SK-N-SH (cell line): ENCODE data around the gene CEP95. TPM values are rescaled to one million over a fixed set of nuclear protein-coding genes. Genes with fewer than 3 reads are reported as not detected.

Experiments
- CTCF ChIA-PET: fragments of 300-600, 350-600 bp; formaldehyde crosslinking; extraction: SDS; loops from one replicate; lab custom pipeline; 2021; lab: Yijun Ruan, JAX
- POLR2A ChIA-PET: fragments of 350-600 bp; sonication (Branson Sonifier 250); formaldehyde crosslinking; extraction: SDS; loops from one replicate; lab custom pipeline; 2020; ENCODE audit warnings: antibody characterized with exemption, inconsistent platforms; lab: Yijun Ruan, JAX
- DNase-seq: peaks from one replicate; pipeline ENCODE4 v3.0.0; 2012
- H2AFZ ChIP-seq: fragments of 200-600 bp; sonication (generic); 2 replicates; pipeline ENCODE4 v1.8.1; 2016; ENCODE audit warnings: antibody characterized with exemption, mild to moderate bottlenecking, low read depth
- H3F3A ChIP-seq: fragments of 200-600 bp; sonication (generic); replicated peaks from 2 replicates; pipeline ENCODE3; 2016; ENCODE audit warnings: antibody characterized with exemption, mild to moderate bottlenecking; ENCODE audit not compliant: insufficient read depth
- H3K27ac ChIP-seq, 2 experiments: fragments of 200-500 bp in 1 of 2; fragments of 200-600 bp in 1 of 2; sonication (Bioruptor generic) in 1 of 2; sonication (generic), shearing (Covaris generic) in 1 of 2; 2 replicates each; pipeline versions ENCODE4 v1.5.1 to v1.6.1; 2014 to 2016; ENCODE audit warnings: low read depth in 2 of 2, inconsistent platforms in 1 of 2, low read length in 1 of 2, mild to moderate bottlenecking in 1 of 2, mixed read lengths in 1 of 2
- H3K27me3 ChIP-seq: fragments of 200-600 bp; sonication (generic), shearing (Covaris generic); 2 replicates; pipeline ENCODE4 v1.6.1; 2016; ENCODE audit warnings: mixed run types; ENCODE audit not compliant: insufficient read depth
- H3K36me3 ChIP-seq, 2 experiments: fragments of 200-500 bp in 1 of 2; fragments of 200-600 bp in 1 of 2; sonication (Bioruptor generic) in 1 of 2; sonication (generic) in 1 of 2; replicated peaks in 1 of 2; 2 replicates each; pipeline versions ENCODE3 to v1.5.1; 2014 to 2016; ENCODE audit warnings: low read length in 1 of 2, mild to moderate bottlenecking in 1 of 2; ENCODE audit not compliant: insufficient read depth in 2 of 2, control insufficient read depth in 1 of 2
- H3K4me1 ChIP-seq, 2 experiments: fragments of 200-500 bp in 1 of 2; fragments of 200-600 bp in 1 of 2; sonication (Bioruptor generic) in 1 of 2; sonication (generic), shearing (Covaris generic) in 1 of 2; 2 replicates each; pipeline versions ENCODE4 v1.5.1 to v1.6.1; 2014 to 2016; ENCODE audit warnings: low read depth in 1 of 2, low read length in 1 of 2, mixed run types in 1 of 2; ENCODE audit not compliant: insufficient read depth in 2 of 2, control insufficient read depth in 1 of 2
- H3K4me2 ChIP-seq: fragments of 200-600 bp; sonication (generic), shearing (Covaris generic); 2 replicates; pipeline ENCODE4 v1.6.1; 2017; ENCODE audit warnings: mixed run types
- H3K4me3 ChIP-seq, 2 experiments: fragments of 200-500 bp in 1 of 2; fragments of 200-600 bp in 1 of 2; sonication (Bioruptor generic) in 1 of 2; sonication (generic), shearing (Covaris generic) in 1 of 2; 2 replicates each; pipeline versions ENCODE4 v1.5.1 to v1.8.1; 2014 to 2016; ENCODE audit warnings: low read depth in 2 of 2, inconsistent platforms in 1 of 2, low read length in 1 of 2, mild to moderate bottlenecking in 1 of 2, mixed read lengths in 1 of 2, moderate library complexity in 1 of 2
- H3K79me2 ChIP-seq: fragments of 200-600 bp; sonication (generic); 2 replicates; pipeline ENCODE4 v1.8.1; 2017; ENCODE audit warnings: mild to moderate bottlenecking; ENCODE audit not compliant: insufficient read depth
- H3K9ac ChIP-seq: fragments of 200-600 bp; sonication (generic); 2 replicates; pipeline ENCODE4 v1.6.1; 2017; ENCODE audit warnings: mixed run types
- H3K9me2 ChIP-seq: fragments of 200-600 bp; sonication (generic); 2 replicates; pipeline ENCODE4 v1.6.1; 2017; ENCODE audit warnings: mixed run types
- H3K9me3 ChIP-seq: fragments of 200-600 bp; sonication (generic); 2 replicates; pipeline ENCODE4 v1.6.1; 2017; ENCODE audit warnings: mixed run types, mild to moderate bottlenecking, moderate library complexity
- H4K20me1 ChIP-seq: fragments of 200-600 bp; sonication (generic); 2 replicates; pipeline ENCODE4 v1.6.1; 2017; ENCODE audit warnings: mild to moderate bottlenecking, mixed run types; ENCODE audit not compliant: insufficient read depth
- ELF1 ChIP-seq: IDR thresholded peaks from 2 replicates; pipeline ENCODE4 v1.4.0; 2012
- EZH2phosphoT487 ChIP-seq: fragments of 200-600 bp; sonication (generic); IDR thresholded peaks from 2 replicates; pipeline ENCODE4 v1.6.1; 2017; ENCODE audit warnings: low read depth, mixed run types, mild to moderate bottlenecking, antibody characterized with exemption, moderate library complexity, borderline replicate concordance
- FOXM1 ChIP-seq: IDR thresholded peaks from 2 replicates; pipeline ENCODE4 v1.4.0; 2012; ENCODE audit warnings: low read depth, mild to moderate bottlenecking
- IRF3 ChIP-seq: fragments of 150-350 bp; IDR thresholded peaks from 2 replicates; pipeline ENCODE4 v1.6.1; 2016; ENCODE audit warnings: mild to moderate bottlenecking, low read depth, low read length
- JUND ChIP-seq: IDR thresholded peaks from 2 replicates; pipeline ENCODE4 v1.4.0; 2012
- MEF2A ChIP-seq: IDR thresholded peaks from 2 replicates; pipeline ENCODE4 v1.4.0; 2012; ENCODE audit warnings: low read depth, borderline replicate concordance
- MXI1 ChIP-seq: IDR thresholded peaks from 2 replicates; pipeline ENCODE4 v1.6.1; 2012; ENCODE audit warnings: mild to moderate bottlenecking, low read depth, low read length, improper control_type of control experiment
- POLR2AphosphoS5 ChIP-seq: IDR thresholded peaks from 2 replicates; pipeline ENCODE4 v1.6.1; 2012; ENCODE audit warnings: low read depth, low read length
- RAD21 ChIP-seq: IDR thresholded peaks from 2 replicates; pipeline ENCODE4 v1.6.1; 2012; ENCODE audit warnings: mild to moderate bottlenecking, low read length
- RXRA ChIP-seq: IDR thresholded peaks from 2 replicates; pipeline ENCODE4 v1.4.0; 2012; ENCODE audit warnings: low read depth, mild to moderate bottlenecking, borderline replicate concordance
- TAF1 ChIP-seq: IDR thresholded peaks from 2 replicates; pipeline ENCODE4 v1.6.1; 2012; ENCODE audit warnings: low read depth, mild to moderate bottlenecking, low read length, moderate library complexity, borderline replicate concordance
- TCF12 ChIP-seq: IDR thresholded peaks from 2 replicates; pipeline ENCODE4 v1.4.0; 2012
- USF1 ChIP-seq: IDR thresholded peaks from 2 replicates; pipeline ENCODE4 v1.4.0; 2012; ENCODE audit warnings: low read depth, borderline replicate concordance
- USF2 ChIP-seq: fragments of 150-350 bp; IDR thresholded peaks from 2 replicates; pipeline ENCODE4 v1.6.1; 2017; ENCODE audit warnings: antibody characterized with exemption, low read length, low read depth, borderline replicate concordance
- YY1 ChIP-seq: IDR thresholded peaks from 2 replicates; pipeline ENCODE4 v1.4.0; 2012; ENCODE audit warnings: low read depth, mild to moderate bottlenecking
- ZBTB33 ChIP-seq: IDR thresholded peaks from 2 replicates; pipeline ENCODE4 v1.4.0; 2012; ENCODE audit warnings: low read depth, borderline replicate concordance
- whole genome bisulfite sequencing: methylation state at CpG from one replicate; pipeline ENCODE4 v1.1.6; 2017; ENCODE audit warnings: low lambda C conversion rate; 5-methylcytosine and 5-hydroxymethylcytosine counted together
- polyA plus RNA-seq, 3 experiments: library from polyadenylated mRNA; depleted of rRNA; stranded (reverse); fragments of >200 nt; gene quantifications; 2 replicates each; pipeline ENCODE4 v1.2.3, GENCODE V29; 2012

Gene CEP95
- polyA plus RNA-seq, 1 of the 3 experiments (the other 2 are of a cell fraction) = 30.8 TPM

GRCh38 chr17:64572682-64573154, 65.9 kb downstream of the CEP95 start:
- Histone ChIP-seq H3K4me2 (peak overlapping the region; percentile 20; the same call in 1 of the 2 replicates), H3K27ac (peak overlapping the region in 1 of 2 experiments; percentile 71; a peak in 2 of 4 replicates), H3K9me2 (no peaks in the 10 kb centered on the region), H3K9me3 (no peaks in the 10 kb centered on the region), H2AFZ (no peak overlapping the region), H3F3A (peaks cover 84% of the 10 kb centered on the region), H3K79me2 (peaks cover 92% of the 10 kb centered on the region), H3K4me1 (peaks cover 4 to 29% of the 10 kb centered on the region in 2 experiments), H4K20me1 (peaks cover 44% of the 10 kb centered on the region), H3K27me3 (no peaks in the 10 kb centered on the region), H3K36me3 (peaks cover 28 to 90% of the 10 kb centered on the region in 2 experiments), H3K9ac (peak overlapping the region; percentile 12; the same call in 1 of the 2 replicates), H3K4me3 (no peak overlapping the region)
- DNase-seq = no peak
- 34% methylated on average over 3 of the region's 3 CpGs for WGBS
- TF ChIP-seq TCF12 (peak; percentile 27; the same call in 1 of the 2 replicates), USF1 (no peak), FOXM1 (no peak)
- ChIA-PET CTCF (interaction anchor here (0.6 to 1.3 kb wide), 7 partner anchors 11 to 1513 kb away, joined by 3 to 4 read pairs (median 3); no protein-coding TSS in a partner anchor), POLR2A (no interaction called here)

GRCh38 chr17:64573214-64573613, 66.4 kb downstream of the CEP95 start:
- Histone ChIP-seq H3K4me1 (peaks cover 4 to 29% of the 10 kb centered on the region in 2 experiments), H3K9me3 (no peaks in the 10 kb centered on the region), H3K9me2 (no peaks in the 10 kb centered on the region), H4K20me1 (peaks cover 44% of the 10 kb centered on the region), H2AFZ (no peak overlapping the region), H3K27me3 (no peaks in the 10 kb centered on the region), H3K27ac (peak overlapping the region in 1 of 2 experiments; percentile 66; a peak in 2 of 4 replicates), H3K79me2 (peaks cover 92% of the 10 kb centered on the region), H3K4me3 (no peak overlapping the region), H3K4me2 (peak overlapping the region; percentile 45), H3K9ac (peak overlapping the region; percentile 28; the same call in 1 of the 2 replicates), H3K36me3 (peaks cover 27 to 91% of the 10 kb centered on the region in 2 experiments), H3F3A (peaks cover 87% of the 10 kb centered on the region)
- ChIA-PET CTCF (interaction anchor here (0.6 to 1.2 kb wide), 3 partner anchors 27 to 152 kb away, joined by 3 read pairs; no protein-coding TSS in a partner anchor), POLR2A (no interaction called here)
- DNase-seq = no peak
- TF ChIP-seq POLR2AphosphoS5 (no peak), MEF2A (no peak), JUND (no peak)

GRCh38 chr17:64574646-64575045, 67.9 kb downstream of the CEP95 start:
- peaks cover 44% of the 10 kb centered on the region for H4K20me1 ChIP-seq
- ChIA-PET CTCF (interaction anchor here (0.9 to 1.6 kb wide), 9 partner anchors 11 to 155 kb away, joined by 3 to 8 read pairs (median 4); no protein-coding TSS in a partner anchor), POLR2A (interaction anchor here (1.0 kb wide), 1 partner anchor 69 kb away, joined by 3 read pairs; no protein-coding TSS in a partner anchor)
- no peak overlapping the region for H3K4me3 ChIP-seq
- peaks cover 91% of the 10 kb centered on the region for H3K79me2 ChIP-seq
- DNase-seq = no peak
- peaks cover 84% of the 10 kb centered on the region for H3F3A ChIP-seq
- H2AFZ ChIP-seq = no peak overlapping the region
- no peaks in the 10 kb centered on the region for H3K9me2 ChIP-seq
- H3K4me2 ChIP-seq = no peak overlapping the region
- H3K27me3 ChIP-seq = no peaks in the 10 kb centered on the region
- no peaks in the 10 kb centered on the region for H3K9me3 ChIP-seq
- H3K9ac ChIP-seq = no peak overlapping the region
- peak overlapping the region in 1 of 2 experiments; percentile 66; a peak in 2 of 4 replicates for H3K27ac ChIP-seq
- peaks cover 34 to 91% of the 10 kb centered on the region in 2 experiments for H3K36me3 ChIP-seq
- WGBS = 90% methylated on average over 1 of the region's 1 CpG
- peaks cover 4 to 29% of the 10 kb centered on the region in 2 experiments for H3K4me1 ChIP-seq
- TF ChIP-seq MXI1 (no peak), YY1 (no peak), EZH2phosphoT487 (no peak), JUND (no peak), ZBTB33 (no peak), ELF1 (no peak), TAF1 (no peak), RAD21 (no peak), RXRA (no peak), MEF2A (no peak), IRF3 (no peak), USF2 (no peak)
